K562 (cell line): Measurements from ENCODE around the gene ZNF195. TPM values are rescaled to one million over a fixed set of nuclear protein-coding genes. Genes with fewer than 3 reads are reported as not detected.

Source experiments
- BRD4 ChIP-seq: fragments of 200-600 bp; sonication (generic); IDR thresholded peaks from 2 replicates; pipeline ENCODE4 v1.6.1; 2017; ENCODE audit warnings: inconsistent platforms
- CBX3 ChIP-seq, 2 experiments: IDR thresholded peaks; 1 replicate in 1 of 2; 2 replicates in 1 of 2; pipeline ENCODE4 v1.6.1; 2012; ENCODE audit warnings: inconsistent platforms in 2 of 2, low read length in 2 of 2, borderline replicate concordance in 1 of 2, control low read depth in 1 of 2
- COPS2 ChIP-seq: fragments of 450-650 bp; conservative IDR thresholded peaks from 2 replicates; pipeline ENCODE4 v1.6.1; 2016; ENCODE audit warnings: mild to moderate bottlenecking, moderate library complexity
- HDAC6 ChIP-seq: IDR thresholded peaks from 2 replicates; pipeline ENCODE4 v1.6.1; 2012; ENCODE audit warnings: low read depth, mild to moderate bottlenecking, control low read depth, inconsistent platforms, low read length, moderate library complexity
- KHSRP ChIP-seq: fragments of 450-650 bp; IDR thresholded peaks from 2 replicates; pipeline ENCODE4 v1.6.1; 2017
- NFE2 ChIP-seq: IDR thresholded peaks from 2 replicates; pipeline ENCODE4 v1.6.1; 2014; ENCODE audit warnings: antibody characterized with exemption, low read depth
- NFIX ChIP-seq: fragments of 250-450 bp; sonication (Bioruptor Pico); IDR thresholded peaks from 2 replicates; pipeline ENCODE4 v1.4.0; 2020; ENCODE audit warnings: low read depth, mild to moderate bottlenecking, moderate library complexity
- NKRF ChIP-seq: fragments of 450-650 bp; IDR thresholded peaks from 2 replicates; pipeline ENCODE4 v1.6.1; 2016; ENCODE audit warnings: borderline replicate concordance
- RBBP5 ChIP-seq: fragments of 200-600 bp; sonication (generic); IDR thresholded peaks from 2 replicates; pipeline ENCODE4 v1.6.1; 2012; ENCODE audit warnings: borderline replicate concordance, mild to moderate bottlenecking, low read length, control low read depth, inconsistent platforms; ENCODE audit not compliant: insufficient read depth, poor library complexity, severe bottlenecking
- RNF219 ChIP-seq: fragments of 250-450 bp; sonication (Bioruptor Pico); IDR thresholded peaks from 2 replicates; pipeline ENCODE4 v1.5.0; 2022; ENCODE audit warnings: mild to moderate bottlenecking
- SIN3B ChIP-seq: fragments of 450-650 bp; IDR thresholded peaks from 2 replicates; pipeline ENCODE4 v1.6.1; 2017; ENCODE audit warnings: low read depth, mild to moderate bottlenecking, moderate library complexity
- STAT5B ChIP-seq: fragments of 250-450 bp; sonication (Bioruptor Pico); IDR thresholded peaks from 2 replicates; pipeline ENCODE4 v1.8.0; 2021; ENCODE audit warnings: mild to moderate bottlenecking, inconsistent platforms
- TCF7 ChIP-seq: sonication (generic); IDR thresholded peaks from 2 replicates; pipeline ENCODE4 v1.6.1; 2016; ENCODE audit warnings: antibody characterized with exemption, borderline replicate concordance
- ZBTB17 ChIP-seq: fragments of 450-650 bp; formaldehyde crosslinking; IDR thresholded peaks from 2 replicates; pipeline ENCODE4 v1.4.0; 2020; ENCODE audit warnings: mild to moderate bottlenecking
- ZNF174 ChIP-seq: fragments of 250-450 bp; sonication (Bioruptor Pico); IDR thresholded peaks from 2 replicates; pipeline ENCODE4 v1.4.0; 2020; ENCODE audit warnings: mild to moderate bottlenecking
- ZNF311 ChIP-seq: fragments of 250-450 bp; sonication (Bioruptor Pico); IDR thresholded peaks from 2 replicates; pipeline ENCODE4 v1.4.0; 2020; ENCODE audit warnings: mild to moderate bottlenecking, moderate library complexity
- ZNF561 ChIP-seq: fragments of 450-650 bp; formaldehyde crosslinking; conservative IDR thresholded peaks from 2 replicates; pipeline ENCODE4 v1.4.0; 2020; ENCODE audit warnings: mild to moderate bottlenecking, moderate library complexity
- ZNF717 ChIP-seq: fragments of 250-450 bp; sonication (Bioruptor Pico); IDR thresholded peaks from 2 replicates; pipeline ENCODE4 v1.5.0; 2021
- ZZZ3 ChIP-seq: fragments of 450-650 bp; IDR thresholded peaks from 2 replicates; pipeline ENCODE4 v1.6.1; 2016; ENCODE audit warnings: antibody characterized with exemption, mild to moderate bottlenecking, moderate library complexity
- polyA plus RNA-seq, 8 experiments: library from polyadenylated mRNA; depleted of rRNA in 4 of 8; stranded (reverse) in 5 of 8; unstranded in 3 of 8; fragments of >200 nt; fragmentation: Nextera tagmentation in 2 of 8; fragmentation: Illumina TruSeq in 1 of 8; extraction: Ambion mirVana in 2 of 8; extraction: Trizol in 1 of 8; gene quantifications; 2 replicates each; pipeline versions ENCODE4 v1.2.1 to v1.2.3, GENCODE V29; 2011 to 2014; ENCODE audit warnings: inconsistent platforms in 1 of 8, missing spikeins in 1 of 8
- total RNA-seq, 7 experiments: library from RNA; depleted of rRNA in 6 of 7; stranded (reverse); fragments of >200 nt in 6 of 7; fragmentation: Illumina TruSeq in 2 of 7; extraction: Trizol in 2 of 7; gene quantifications; 2 replicates each; pipeline versions ENCODE4 v1.2.1 to v1.2.3, GENCODE V29; 2011 to 2021; ENCODE audit warnings: low replicate concordance in 1 of 7
- TF ChIP-seq, protein P1 (sequence below), 2 experiments: fragments of 450-650 bp; conservative IDR thresholded peaks; 2 replicates each; pipeline ENCODE4 v1.6.1; 2017; ENCODE audit warnings: mild to moderate bottlenecking in 2 of 2, moderate library complexity in 2 of 2
- TF ChIP-seq, protein P2 (sequence below), 3 experiments: fragments of 200-800 bp in 1 of 3; fragments of 250-450 bp in 1 of 3; fragments of 450-650 bp in 1 of 3; sonication (Bioruptor Pico) in 1 of 3; sonication (Bioruptor generic) in 1 of 3; formaldehyde crosslinking in 1 of 3; IDR thresholded peaks; 2 replicates each; pipeline versions ENCODE4 v1.6.1 to v1.8.0; 2016 to 2022; ENCODE audit warnings: mild to moderate bottlenecking in 2 of 3, missing genetic modification characterization in 2 of 3, missing compliant biosample characterization in 1 of 3, moderate library complexity in 1 of 3

The ZNF195 gene
- total and polyA plus RNA-seq, 9 of the 15 experiments (the other 6 are each of a cell fraction or from before 2014, with no cell fraction given) = 42.1 to 75.5 (median 60.4) TPM

- no peak for TF ChIP-seq ZBTB17 (CRISPR knock-in tag)
- TF ChIP-seq COPS2 = no peak
- TF ChIP-seq ZNF717 (CRISPR knock-in tag) = no peak
- no peak for TF ChIP-seq ZNF174 (CRISPR knock-in tag)
- TF ChIP-seq, protein P1, sequence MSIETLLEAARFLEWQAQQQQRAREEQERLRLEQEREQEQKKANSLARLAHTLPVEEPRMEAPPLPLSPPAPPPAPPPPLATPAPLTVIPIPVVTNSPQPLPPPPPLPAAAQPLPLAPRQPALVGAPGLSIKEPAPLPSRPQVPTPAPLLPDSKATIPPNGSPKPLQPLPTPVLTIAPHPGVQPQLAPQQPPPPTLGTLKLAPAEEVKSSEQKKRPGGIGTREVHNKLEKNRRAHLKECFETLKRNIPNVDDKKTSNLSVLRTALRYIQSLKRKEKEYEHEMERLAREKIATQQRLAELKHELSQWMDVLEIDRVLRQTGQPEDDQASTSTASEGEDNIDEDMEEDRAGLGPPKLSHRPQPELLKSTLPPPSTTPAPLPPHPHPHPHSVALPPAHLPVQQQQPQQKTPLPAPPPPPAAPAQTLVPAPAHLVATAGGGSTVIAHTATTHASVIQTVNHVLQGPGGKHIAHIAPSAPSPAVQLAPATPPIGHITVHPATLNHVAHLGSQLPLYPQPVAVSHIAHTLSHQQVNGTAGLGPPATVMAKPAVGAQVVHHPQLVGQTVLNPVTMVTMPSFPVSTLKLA (conservative IDR thresholded peaks at IDR 0.05) = peak; percentile 41 to 70; a peak in 2 of 4 replicates
- no peak for TF ChIP-seq ZZZ3
- no peak for TF ChIP-seq NFIX
- TF ChIP-seq ZNF561 = no peak
- no peak for TF ChIP-seq RBBP5
- TF ChIP-seq BRD4 = no peak
- TF ChIP-seq NKRF = no peak
- TF ChIP-seq SIN3B = no peak
- no peak for TF ChIP-seq HDAC6
- no peak for TF ChIP-seq STAT5B (CRISPR knock-in tag)
- no peak for TF ChIP-seq NFE2
- TF ChIP-seq CBX3 (IDR thresholded peaks at IDR 0.05; ENCODE audit: borderline replicate concordance in 1 of 2, low read length in 2 of 2) = no peak
- TF ChIP-seq KHSRP = no peak
- TF ChIP-seq TCF7 = no peak
- TF ChIP-seq ZNF311 = no peak
- no peak for TF ChIP-seq RNF219 (CRISPR knock-in tag)
- TF ChIP-seq, protein P2, sequence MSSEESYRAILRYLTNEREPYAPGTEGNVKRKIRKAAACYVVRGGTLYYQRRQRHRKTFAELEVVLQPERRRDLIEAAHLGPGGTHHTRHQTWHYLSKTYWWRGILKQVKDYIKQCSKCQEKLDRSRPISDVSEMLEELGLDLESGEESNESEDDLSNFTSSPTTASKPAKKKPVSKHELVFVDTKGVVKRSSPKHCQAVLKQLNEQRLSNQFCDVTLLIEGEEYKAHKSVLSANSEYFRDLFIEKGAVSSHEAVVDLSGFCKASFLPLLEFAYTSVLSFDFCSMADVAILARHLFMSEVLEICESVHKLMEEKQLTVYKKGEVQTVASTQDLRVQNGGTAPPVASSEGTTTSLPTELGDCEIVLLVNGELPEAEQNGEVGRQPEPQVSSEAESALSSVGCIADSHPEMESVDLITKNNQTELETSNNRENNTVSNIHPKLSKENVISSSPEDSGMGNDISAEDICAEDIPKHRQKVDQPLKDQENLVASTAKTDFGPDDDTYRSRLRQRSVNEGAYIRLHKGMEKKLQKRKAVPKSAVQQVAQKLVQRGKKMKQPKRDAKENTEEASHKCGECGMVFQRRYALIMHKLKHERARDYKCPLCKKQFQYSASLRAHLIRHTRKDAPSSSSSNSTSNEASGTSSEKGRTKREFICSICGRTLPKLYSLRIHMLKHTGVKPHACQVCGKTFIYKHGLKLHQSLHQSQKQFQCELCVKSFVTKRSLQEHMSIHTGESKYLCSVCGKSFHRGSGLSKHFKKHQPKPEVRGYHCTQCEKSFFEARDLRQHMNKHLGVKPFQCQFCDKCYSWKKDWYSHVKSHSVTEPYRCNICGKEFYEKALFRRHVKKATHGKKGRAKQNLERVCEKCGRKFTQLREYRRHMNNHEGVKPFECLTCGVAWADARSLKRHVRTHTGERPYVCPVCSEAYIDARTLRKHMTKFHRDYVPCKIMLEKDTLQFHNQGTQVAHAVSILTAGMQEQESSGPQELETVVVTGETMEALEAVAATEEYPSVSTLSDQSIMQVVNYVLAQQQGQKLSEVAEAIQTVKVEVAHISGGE (CRISPR knock-in tag; IDR thresholded peaks at IDR 0.05) = no peak
Measured at GRCh38 chr11:3340025-3340424, 38.9 kb downstream of the ZNF195 start (continued).
